GM12891 (cell line): ENCODE results near the gene MSI2.

Source experiments
- POLR2A ChIP-seq: IDR thresholded peaks from 2 replicates; pipeline ENCODE4 v1.6.1; 2011; ENCODE audit warnings: low read depth, low read length, control low read depth
- POLR2AphosphoS5 ChIP-seq: IDR thresholded peaks from 2 replicates; pipeline ENCODE4 v1.6.1; 2011; ENCODE audit warnings: low read depth, low read length, control low read depth
- POU2F2 ChIP-seq: IDR thresholded peaks from 2 replicates; pipeline ENCODE4 v1.6.1; 2011; ENCODE audit warnings: low read depth, mild to moderate bottlenecking, control low read depth, low read length, moderate library complexity
- TAF1 ChIP-seq: IDR thresholded peaks from 2 replicates; pipeline ENCODE4 v1.6.1; 2011; ENCODE audit warnings: low read depth, low read length, control low read depth

DNA sequence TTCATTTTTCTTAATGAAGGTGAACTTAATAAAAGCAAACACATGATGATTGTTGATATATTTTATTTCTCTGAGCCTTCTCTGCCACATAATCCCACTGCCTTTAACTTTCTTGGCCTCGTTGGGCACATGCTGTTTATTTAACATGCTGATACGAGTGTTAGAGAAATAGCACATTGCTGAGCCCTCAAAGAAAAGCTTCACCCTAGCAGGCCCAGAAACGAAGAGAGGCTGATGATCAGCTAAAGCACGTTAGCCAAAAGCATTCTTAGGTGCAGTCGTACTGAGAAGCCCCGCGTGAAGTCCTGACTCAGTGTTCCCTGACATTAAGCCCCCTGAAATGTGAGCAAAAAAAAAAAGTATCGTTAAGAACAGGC is 366.0 kb downstream of the MSI2 start:
- TF ChIP-seq TAF1 = no peak
- no peak for TF ChIP-seq POLR2A
- TF ChIP-seq POLR2AphosphoS5 = no peak
- no peak for TF ChIP-seq POU2F2
